Uterus (tissue), 4 donors: ENCODE measurements around the gene MAP3K1. TPM values are rescaled to one million over a fixed set of nuclear protein-coding genes. Genes with fewer than 3 reads are reported as not detected.

Experiments
- DNase-seq, 2 donors: peaks; one replicate each; pipeline ENCODE4 v3.0.0-alpha.2; 2019 to 2020
- H3K27ac ChIP-seq, 2 donors: fragments of 200-600 bp; sonication (generic); 1 replicate in 1 of 2; 2 replicates in 1 of 2; pipeline ENCODE4 v1.5.1; 2016 to 2018
- H3K27me3 ChIP-seq, 2 donors: fragments of 200-600 bp; sonication (generic); one replicate each; pipeline ENCODE4 v1.5.1; 2018 to 2019; ENCODE audit warnings: control low read depth in 1 of 2
- H3K36me3 ChIP-seq, 2 donors: fragments of 200-600 bp; sonication (generic); one replicate each; pipeline ENCODE4 v1.5.1; 2019; ENCODE audit warnings: control low read depth in 1 of 2
- H3K4me1 ChIP-seq, 2 donors: fragments of 200-600 bp; sonication (generic); one replicate each; pipeline ENCODE4 v1.5.1; 2018 to 2019; ENCODE audit warnings: control low read depth in 1 of 2
- H3K4me3 ChIP-seq, 2 donors: fragments of 200-600 bp; sonication (generic); 1 replicate in 1 of 2; 2 replicates in 1 of 2; pipeline ENCODE4 v1.5.1; 2018 to 2019; ENCODE audit warnings: mild to moderate bottlenecking in 1 of 2
- H3K9me3 ChIP-seq, 2 donors: fragments of 200-600 bp; sonication (generic); one replicate each; pipeline ENCODE4 v1.5.1; 2019; ENCODE audit warnings: control low read depth in 1 of 2
- CTCF ChIP-seq, 4 experiments: fragments of 200-600 bp in 2 of 4; fragments of 450-650 bp in 2 of 4; sonication (generic) in 2 of 4; IDR thresholded peaks; one replicate each; pipeline ENCODE4 v1.5.1; 2016 to 2019; ENCODE audit warnings: antibody characterized with exemption in 4 of 4, mild to moderate bottlenecking in 2 of 4, moderate library complexity in 1 of 4
- POLR2A ChIP-seq, 2 donors: fragments of 450-650 bp; IDR thresholded peaks; one replicate each; pipeline ENCODE4 v1.6.1; 2016; ENCODE audit warnings: antibody characterized with exemption in 2 of 2, mild to moderate bottlenecking in 1 of 2, moderate library complexity in 1 of 2
- intact Hi-C: fragments of 100-400 bp; cut with DNase I; formaldehyde crosslinking; loops from one replicate; pipeline ENCODE4 v1.15.1; 2023; ENCODE audit warnings: low total_unique reads
- total RNA-seq, 4 donors: library from RNA; depleted of rRNA in 3 of 4; stranded (reverse); fragments of >200 nt in 3 of 4; gene quantifications; one replicate each; pipeline versions ENCODE4 v1.1.0 to v1.2.4, GENCODE V29; 2014 to 2023
- donor health status: DM: yes; HTN: yes; CAD: no.

The MAP3K1 gene
- total RNA-seq, 4 donors from 2014 or later: 9.0 to 95.3 (median 20.0) TPM

GRCh38 chr5:56858777-56859442 is 43.6 kb downstream of the MAP3K1 start:
- Histone ChIP-seq H3K27ac (no peak overlapping the region), H3K36me3 (no peaks in the 10 kb centered on the region), H3K9me3 (no peaks in the 10 kb centered on the region), H3K27me3 (no peaks in the 10 kb centered on the region), H3K4me1 (no peaks in the 10 kb centered on the region), H3K4me3 (no peak overlapping the region)
- TF ChIP-seq POLR2A (IDR thresholded peaks at IDR 0.05): no peak
- TF ChIP-seq CTCF (IDR thresholded peaks at IDR 0.05): no peak
- intact Hi-C loops: no loop called here
- no peak for DNase-seq

- intact Hi-C loops: no loop called here
- H3K27me3 ChIP-seq: no peaks in the 10 kb centered on the region
- no peaks in the 10 kb centered on the region for H3K9me3 ChIP-seq
- TF ChIP-seq CTCF (IDR thresholded peaks at IDR 0.05): no peak
- TF ChIP-seq POLR2A (IDR thresholded peaks at IDR 0.05): no peak
- no peaks in the 10 kb centered on the region for H3K36me3 ChIP-seq
- H3K4me3 ChIP-seq: no peak overlapping the region
- no peak overlapping the region for H3K27ac ChIP-seq
- no peaks in the 10 kb centered on the region for H3K4me1 ChIP-seq
- DNase-seq: no peak
Observed at GRCh38 chr5:56861893-56862485, 46.6 kb downstream of the MAP3K1 start.

GRCh38 chr5:56862909-56863308 is 47.6 kb downstream of the MAP3K1 start:
- H3K4me1 ChIP-seq: no peaks in the 10 kb centered on the region
- no peaks in the 10 kb centered on the region for H3K27me3 ChIP-seq
- no peak for TF ChIP-seq POLR2A (IDR thresholded peaks at IDR 0.05)
- no peak for TF ChIP-seq CTCF (IDR thresholded peaks at IDR 0.05)
- no peak overlapping the region for H3K4me3 ChIP-seq
- H3K27ac ChIP-seq: no peak overlapping the region
- DNase-seq: no peak
- intact Hi-C loops: no loop called here
- no peaks in the 10 kb centered on the region for H3K36me3 ChIP-seq
- no peaks in the 10 kb centered on the region for H3K9me3 ChIP-seq

GRCh38 chr5:56871777-56872176 is 56.4 kb downstream of the MAP3K1 start:
- no peak overlapping the region for H3K27ac ChIP-seq
- H3K27me3 ChIP-seq: no peaks in the 10 kb centered on the region
- H3K4me3 ChIP-seq: no peak overlapping the region
- H3K4me1 ChIP-seq: no peaks in the 10 kb centered on the region
- no peaks in the 10 kb centered on the region for H3K9me3 ChIP-seq
- no peaks in the 10 kb centered on the region for H3K36me3 ChIP-seq
- no peak for DNase-seq
- intact Hi-C loops: no loop called here
- TF ChIP-seq POLR2A (IDR thresholded peaks at IDR 0.05) (no peak), CTCF (IDR thresholded peaks at IDR 0.05) (no peak)

GRCh38 chr5:56873056-56873455 is 57.7 kb downstream of the MAP3K1 start:
- DNase-seq: no peak
- no peaks in the 10 kb centered on the region for H3K27me3 ChIP-seq
- TF ChIP-seq CTCF (IDR thresholded peaks at IDR 0.05) (no peak), POLR2A (IDR thresholded peaks at IDR 0.05) (no peak)
- no peaks in the 10 kb centered on the region for H3K36me3 ChIP-seq
- no peak overlapping the region for H3K4me3 ChIP-seq
- intact Hi-C loops: no loop called here
- no peaks in the 10 kb centered on the region for H3K9me3 ChIP-seq
- H3K4me1 ChIP-seq: no peaks in the 10 kb centered on the region
- H3K27ac ChIP-seq: no peak overlapping the region
